NB4 (cell line): ENCODE results near the gene TJP1.

Experiments used
- DNase-seq: peaks from one replicate; pipeline ENCODE4 v3.0.0; 2010; ENCODE audit warnings: low read depth
- H3K4me3 ChIP-seq: one replicate; pipeline ENCODE4 v1.5.1; 2011; ENCODE audit warnings: mild to moderate bottlenecking, low read depth, low read length, moderate library complexity
- CTCF ChIP-seq: IDR thresholded peaks from one replicate; pipeline ENCODE4 v1.5.1; 2012; ENCODE audit warnings: low read depth, low read length
- MAX ChIP-seq: IDR thresholded peaks from 2 replicates; pipeline ENCODE4 v1.6.1; 2011; ENCODE audit warnings: low read depth, low read length
- MYC ChIP-seq: IDR thresholded peaks from 2 replicates; pipeline ENCODE4 v1.6.1; 2011; ENCODE audit warnings: low read depth, low read length
- POLR2A ChIP-seq: IDR thresholded peaks from 2 replicates; pipeline ENCODE4 v1.6.1; 2011; ENCODE audit warnings: mild to moderate bottlenecking; ENCODE audit not compliant: insufficient read length; ENCODE audit errors: extremely low read depth

The TJP1 gene

GRCh38 chr15:29859293-29859692 lies 37.0 kb upstream of the TJP1 start:
- DNase-seq = no peak
- H3K4me3 ChIP-seq = no peak overlapping the region
- TF ChIP-seq CTCF = no peak
- TF ChIP-seq POLR2A = no peak
- TF ChIP-seq MYC = no peak
- no peak for TF ChIP-seq MAX

GRCh38 chr15:29857221-29857789 lies 35.0 kb upstream of the TJP1 start:
- no peak overlapping the region for H3K4me3 ChIP-seq
- DNase-seq = no peak
- no peak for TF ChIP-seq MAX
- no peak for TF ChIP-seq POLR2A
- TF ChIP-seq CTCF = no peak
- no peak for TF ChIP-seq MYC

- no peak overlapping the region for H3K4me3 ChIP-seq
- DNase-seq = no peak
Measured at GRCh38 chr15:29854413-29854812, 32.1 kb upstream of the TJP1 start.

GRCh38 chr15:29853211-29853987 lies 31.1 kb upstream of the TJP1 start:
- DNase-seq = no peak
- TF ChIP-seq POLR2A = no peak
- no peak for TF ChIP-seq MYC
- no peak for TF ChIP-seq MAX
- TF ChIP-seq CTCF = no peak
- no peak overlapping the region for H3K4me3 ChIP-seq

More at GRCh38 chr15:29854413-29854812, 32.1 kb upstream of the TJP1 start:
- no peak for TF ChIP-seq MYC
- TF ChIP-seq POLR2A = no peak
- TF ChIP-seq MAX = no peak
- TF ChIP-seq CTCF = no peak

GRCh38 chr15:29852201-29852600 lies 29.9 kb upstream of the TJP1 start:
- no peak for TF ChIP-seq MYC
- no peak for TF ChIP-seq CTCF
- DNase-seq = no peak
- no peak overlapping the region for H3K4me3 ChIP-seq
